Activated naive CD8-positive, alpha-beta T cell treated with anti-CD3 and anti-CD28 coated beads, Interleukin-2, amount 50 U/mL, for 16 hours (primary cell): ENCODE results near the gene MCM3.

Experiments used
- DNase-seq: peaks from one replicate; pipeline ENCODE4 v3.0.0-alpha.2; 2020; ENCODE audit warnings: low read depth, low spot score

MCM3 gene

DNA sequence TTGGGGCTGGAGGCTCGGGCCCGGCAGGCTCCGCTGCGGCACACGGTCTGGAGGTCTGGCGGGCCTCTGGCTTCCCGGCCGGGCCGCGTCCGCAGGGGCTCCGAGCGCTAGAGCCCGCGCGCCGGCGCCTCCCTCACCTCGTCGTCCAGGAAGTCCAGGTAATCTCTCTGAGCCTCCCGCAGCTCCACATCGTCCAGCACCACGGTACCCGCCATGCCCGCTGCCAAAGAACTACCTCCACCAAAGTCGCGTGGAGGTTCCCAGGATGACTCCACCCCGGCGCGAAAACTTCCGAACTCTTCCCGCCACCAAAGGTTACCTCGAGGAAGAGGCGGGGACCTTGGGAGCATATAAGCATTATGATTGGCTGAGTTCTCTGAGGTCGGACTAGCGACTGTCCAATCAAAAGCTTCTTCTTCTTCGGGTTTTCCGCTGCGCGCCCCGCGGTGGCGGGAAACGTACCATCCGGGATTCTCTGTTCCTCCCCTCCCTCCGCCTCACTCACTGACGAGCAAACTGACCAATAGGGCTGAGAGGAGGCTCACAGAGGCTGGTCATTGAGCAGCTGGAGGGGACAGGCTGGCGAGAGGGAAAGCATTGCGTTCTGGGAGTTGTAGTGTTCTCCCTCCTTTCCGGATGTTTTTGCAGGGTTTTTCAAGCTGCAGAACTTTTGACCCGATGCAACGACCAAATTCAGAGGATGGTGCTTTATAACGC, at the start of gene MCM3:
Gene MCM3, minus strand, starts transcription at position 283 of the 717 bp plus-strand sequence. Its CDS starts 68 bp downstream, at position 215.
- peak; percentile 88 for DNase-seq

DNA sequence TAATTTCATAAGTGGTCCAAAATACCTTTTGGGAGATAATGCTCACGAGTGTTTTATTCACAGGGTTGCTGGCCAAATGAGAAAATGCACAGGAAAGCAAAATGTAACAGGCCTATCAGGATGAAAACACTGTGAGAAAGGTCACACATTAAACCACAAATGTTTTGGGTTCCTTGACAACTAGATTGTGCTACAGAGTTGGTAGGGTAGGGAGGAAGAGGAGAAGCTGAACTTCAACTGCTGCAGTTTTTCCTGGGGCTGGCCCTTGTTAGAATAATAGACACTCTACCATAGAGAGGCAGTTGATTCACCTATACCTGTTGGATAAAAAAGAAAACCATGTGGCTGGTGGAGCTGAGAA, 49.3 kb upstream of the MCM3 start:
- DNase-seq = no peak

DNA sequence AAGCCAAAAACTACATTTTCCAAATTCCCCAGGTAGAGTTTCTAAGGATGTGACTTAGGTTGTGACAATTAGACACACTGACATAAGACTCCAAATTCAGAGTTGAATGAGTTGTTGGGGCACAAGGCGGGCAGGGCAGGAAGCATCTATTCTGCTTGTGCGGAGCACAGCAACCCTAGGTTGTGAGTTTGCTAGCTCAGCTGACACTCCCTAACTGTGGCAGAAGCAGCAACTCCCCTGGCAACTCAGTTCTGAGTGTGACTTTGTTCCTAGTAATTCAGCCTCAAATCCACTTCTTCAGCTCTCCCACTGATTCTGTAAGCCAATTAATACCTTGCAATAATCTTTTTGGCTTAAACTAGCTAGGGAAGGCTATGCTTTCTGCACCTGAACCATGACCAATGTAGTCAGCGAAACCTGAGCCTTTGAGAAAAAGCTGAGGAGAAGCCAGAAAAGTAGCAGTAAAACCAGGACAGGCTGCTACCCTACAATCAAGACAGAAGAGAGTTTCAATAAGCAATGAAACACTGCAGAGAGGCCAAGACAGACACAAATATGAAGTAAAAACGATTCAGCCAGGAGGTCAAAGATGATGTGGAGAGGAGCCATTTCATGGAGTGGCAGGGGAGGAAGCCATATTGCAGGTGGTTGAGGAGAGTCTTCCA, 47.4 kb upstream of the MCM3 start:
- DNase-seq = no peak

DNA sequence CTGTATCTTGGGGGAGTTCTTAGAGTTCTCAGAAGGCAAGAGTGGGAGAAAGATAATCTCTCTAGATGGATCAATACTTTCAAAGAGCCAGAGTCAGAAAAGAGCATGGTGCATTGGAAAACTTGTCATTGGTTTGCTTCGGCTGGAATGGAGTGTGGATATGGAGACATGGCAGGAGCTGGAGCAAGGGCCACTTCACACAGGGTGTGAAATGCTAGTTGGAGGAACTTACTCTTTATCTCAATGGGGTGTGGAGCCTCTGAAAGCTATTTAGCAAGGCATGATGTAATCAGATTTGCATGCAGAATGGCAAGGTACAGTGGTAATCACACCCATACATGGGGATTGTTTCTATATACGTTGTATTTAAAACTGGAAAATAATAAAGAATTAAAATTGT, 45.9 kb upstream of the MCM3 start:
- DNase-seq = no peak

DNA sequence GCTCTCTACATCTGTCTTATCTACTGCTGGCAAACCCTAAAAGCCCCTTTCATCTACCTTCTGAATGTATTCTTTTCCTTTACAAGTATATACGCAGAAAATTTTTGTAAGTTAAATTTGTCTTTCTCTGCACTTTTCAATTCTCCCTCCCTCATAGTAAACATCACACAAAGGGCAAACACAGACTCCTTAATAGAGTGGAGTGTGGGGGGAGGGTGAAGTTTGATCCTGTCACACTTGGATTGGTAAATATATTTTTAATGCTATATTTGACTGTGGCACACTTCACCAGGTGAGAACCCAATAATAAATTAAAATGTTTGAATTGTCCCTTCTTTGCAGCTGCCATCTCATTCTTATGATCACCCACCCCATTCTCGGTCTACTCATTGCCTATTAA, 44.2 kb upstream of the MCM3 start:
- no peak for DNase-seq

DNA sequence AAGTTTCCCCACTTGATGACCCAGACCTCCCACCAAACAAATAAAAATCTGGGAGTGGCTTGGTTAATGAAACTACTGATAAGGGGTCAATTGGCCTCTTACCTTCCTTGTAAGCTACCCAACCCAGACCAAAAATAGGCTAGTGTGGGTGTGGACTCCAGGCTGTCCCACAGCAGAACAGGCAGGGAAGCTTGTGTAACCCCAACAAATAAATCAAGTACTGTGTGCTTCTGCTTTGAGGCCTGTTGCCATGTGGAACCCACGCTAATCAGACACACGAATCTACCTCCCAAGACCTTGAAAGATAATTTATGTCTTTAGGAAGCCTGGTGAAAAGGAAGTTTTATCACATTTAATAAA, 43.7 kb upstream of the MCM3 start:
- no peak for DNase-seq

DNA sequence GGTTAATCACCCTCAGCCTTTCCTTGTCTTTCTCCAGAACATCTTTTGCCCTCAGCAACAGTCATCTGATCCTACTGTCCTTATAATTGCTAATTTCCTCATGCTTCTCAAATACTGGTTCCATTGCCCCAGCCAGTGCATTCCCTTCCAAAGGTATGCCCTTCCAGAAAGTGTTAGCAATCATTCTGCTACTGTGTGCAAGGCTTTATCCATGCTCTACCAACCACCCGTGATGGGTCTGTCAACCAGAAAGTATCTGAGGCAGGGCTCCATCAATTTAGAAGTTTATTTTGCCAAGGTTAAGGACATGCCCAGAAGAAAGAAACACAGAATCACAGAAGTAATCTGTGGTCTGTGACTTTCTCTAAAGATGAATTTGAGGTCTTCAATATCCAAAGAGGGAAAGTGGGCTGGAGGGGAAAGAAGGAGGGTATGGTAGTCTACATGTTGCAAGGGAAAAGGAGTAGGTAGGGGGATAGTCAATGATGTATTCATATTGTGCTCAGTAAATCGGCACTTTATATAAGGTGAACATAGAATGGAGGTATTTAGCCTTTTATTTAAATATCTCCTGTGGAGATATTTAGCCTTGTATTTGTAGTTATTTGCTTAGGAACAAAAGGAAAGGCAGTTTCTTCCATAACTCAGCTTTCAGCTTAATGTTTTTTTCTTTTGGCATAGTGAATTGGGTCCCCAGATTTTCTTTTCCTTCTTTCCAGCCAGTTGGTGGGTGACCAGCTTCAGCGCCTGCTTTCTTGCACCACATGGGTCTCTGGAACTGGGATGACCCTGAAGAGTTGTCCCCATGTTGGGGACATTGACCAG, 42.2 kb upstream of the MCM3 start:
- no peak for DNase-seq

DNA sequence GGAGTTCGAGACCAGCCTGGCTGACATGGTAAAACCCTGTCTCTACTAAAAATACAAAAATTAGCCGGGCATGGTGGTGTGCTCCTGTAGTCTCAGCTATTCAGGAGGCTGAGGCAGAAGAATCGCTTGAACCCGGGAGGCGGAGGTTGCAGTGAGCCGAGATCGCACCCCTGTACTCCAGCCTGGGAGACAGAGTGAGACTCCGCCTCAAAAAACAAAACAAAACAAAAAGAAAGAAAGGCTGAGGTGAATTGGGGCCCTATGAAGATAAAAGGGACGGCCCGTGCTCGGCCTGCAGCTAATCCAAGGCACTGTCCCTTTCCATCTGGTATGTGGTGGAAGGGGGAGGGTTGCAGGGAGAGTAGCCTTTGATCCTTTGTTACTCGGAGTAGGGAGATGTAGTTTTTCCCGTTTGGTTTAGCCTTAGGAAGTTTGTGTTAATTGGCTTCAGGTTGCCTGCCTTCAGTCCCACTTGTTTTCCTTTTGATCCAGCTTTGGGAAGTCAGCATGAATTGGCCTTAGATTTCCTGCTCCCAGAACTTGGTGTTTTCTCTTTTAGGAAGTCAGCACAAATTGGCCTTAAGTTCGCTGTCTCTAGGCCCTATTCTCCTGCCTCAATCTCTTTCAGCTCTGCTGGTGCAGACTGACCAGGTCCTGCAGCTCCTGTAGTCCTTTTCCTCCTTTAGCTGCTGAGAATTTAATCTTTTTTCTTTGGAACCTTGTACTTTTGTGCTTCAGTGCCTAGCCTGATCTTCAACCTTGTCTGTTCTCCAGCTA, 41.3 kb upstream of the MCM3 start:
- no peak for DNase-seq

DNA sequence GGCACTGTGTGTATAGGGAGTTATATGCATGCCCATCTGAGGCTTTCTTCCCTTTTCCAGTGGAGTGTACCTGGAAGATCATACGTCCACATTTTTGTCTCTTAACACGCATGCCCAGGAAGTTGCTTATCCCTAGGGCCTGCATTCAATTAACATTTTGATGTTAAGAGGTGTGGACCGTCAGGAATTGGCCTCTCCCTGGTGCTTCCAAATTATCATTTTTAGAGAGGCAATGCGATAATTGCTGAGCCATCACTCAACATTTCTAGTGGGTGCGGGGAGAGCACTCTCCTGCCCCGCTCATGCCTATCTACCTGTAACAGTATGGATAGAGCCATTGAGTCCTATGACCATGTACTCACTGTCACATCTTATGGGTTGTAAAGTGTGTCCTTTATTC, 39.6 kb upstream of the MCM3 start:
- no peak for DNase-seq

DNA sequence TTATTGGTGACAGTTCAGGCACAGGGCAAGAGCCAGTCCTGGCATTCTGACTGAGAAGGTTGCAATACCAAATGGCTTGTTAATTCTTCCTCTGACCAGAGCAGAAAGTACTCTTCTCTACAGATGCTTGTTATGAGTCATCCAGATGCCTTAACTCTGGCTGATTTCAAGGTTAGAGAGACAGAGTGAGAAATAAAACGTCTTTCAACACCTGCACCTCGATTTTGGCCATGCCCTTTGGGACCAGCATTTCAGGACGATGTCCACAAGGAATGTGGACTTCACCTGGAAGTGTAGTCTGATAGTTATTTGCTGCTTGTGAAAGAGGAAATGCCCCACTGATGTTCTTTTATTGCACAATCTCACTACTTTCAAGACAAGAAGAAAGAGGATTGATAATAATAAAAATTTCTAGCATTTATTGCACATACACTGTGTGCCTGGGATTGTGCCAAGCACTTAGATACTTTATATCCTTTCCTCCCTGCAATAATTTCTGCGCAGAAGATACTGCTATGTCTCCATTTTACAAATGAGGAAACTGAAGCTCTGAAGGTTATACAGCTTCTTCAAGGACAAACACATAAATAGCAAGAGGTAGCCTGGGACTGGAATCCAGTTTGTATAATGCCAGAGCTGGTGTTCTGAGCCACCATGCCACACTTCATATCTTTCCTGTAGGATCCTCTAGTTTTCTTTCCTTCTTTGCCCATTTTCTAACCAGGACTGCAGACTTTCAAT, 33.5 kb upstream of the MCM3 start:
- no peak for DNase-seq

DNA sequence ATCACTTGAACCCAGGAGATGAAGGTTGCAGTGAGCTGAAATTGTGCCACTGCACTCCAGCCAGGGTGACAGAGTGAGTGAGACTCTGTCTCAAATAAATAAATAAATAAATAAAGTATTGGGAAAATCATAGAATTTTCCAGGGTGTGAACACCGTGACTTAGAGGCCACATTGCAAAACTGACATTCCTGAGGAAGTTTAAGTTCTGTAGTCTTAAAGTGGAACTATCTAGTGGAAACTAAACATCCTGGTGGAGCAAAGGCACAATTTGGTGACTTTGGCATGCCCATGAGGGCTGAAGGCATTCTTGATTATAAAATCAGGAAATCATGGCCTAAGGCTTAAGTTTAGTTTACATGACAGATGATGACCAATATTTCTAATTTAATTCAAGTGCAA, 32.7 kb upstream of the MCM3 start:
- DNase-seq = no peak

DNA sequence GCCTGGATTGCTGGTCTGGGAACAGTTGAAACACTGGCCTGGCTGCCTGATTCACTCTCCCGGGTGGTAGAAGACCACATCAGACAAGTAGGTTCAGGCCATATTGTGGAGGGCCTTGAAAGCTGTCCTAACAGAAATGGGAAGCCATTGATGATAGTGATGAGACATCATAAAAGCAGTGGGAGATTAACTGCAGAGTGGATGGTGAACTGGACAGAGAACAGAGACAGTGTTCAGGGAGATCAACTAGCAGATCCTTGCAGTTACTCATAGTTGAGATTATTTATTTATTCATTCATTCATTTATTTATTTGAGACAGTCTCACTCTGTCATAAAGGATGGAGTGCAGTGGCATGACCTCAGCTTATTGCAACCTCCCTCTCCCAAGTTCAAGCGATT, 30.2 kb upstream of the MCM3 start:
- no peak for DNase-seq

DNA sequence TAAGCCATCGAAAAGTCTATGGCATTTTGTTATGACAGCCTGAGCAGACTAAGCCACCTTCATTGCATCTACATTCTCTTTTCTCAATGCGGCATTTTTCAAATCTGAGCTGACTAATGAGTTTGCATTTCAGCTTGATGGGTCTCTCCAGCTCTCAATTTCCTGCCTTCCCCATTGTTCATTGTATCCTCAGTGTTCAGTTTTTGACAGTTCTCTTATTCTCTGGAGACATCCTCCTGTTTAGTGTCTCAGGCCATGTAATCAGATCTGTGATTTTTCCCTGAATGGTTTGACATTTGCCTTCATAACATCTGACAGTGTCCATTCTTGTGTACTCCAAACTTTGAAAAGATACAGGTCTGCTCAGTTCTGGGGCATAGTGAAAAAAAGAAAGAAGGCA, 27.9 kb upstream of the MCM3 start:
- no peak for DNase-seq

DNA sequence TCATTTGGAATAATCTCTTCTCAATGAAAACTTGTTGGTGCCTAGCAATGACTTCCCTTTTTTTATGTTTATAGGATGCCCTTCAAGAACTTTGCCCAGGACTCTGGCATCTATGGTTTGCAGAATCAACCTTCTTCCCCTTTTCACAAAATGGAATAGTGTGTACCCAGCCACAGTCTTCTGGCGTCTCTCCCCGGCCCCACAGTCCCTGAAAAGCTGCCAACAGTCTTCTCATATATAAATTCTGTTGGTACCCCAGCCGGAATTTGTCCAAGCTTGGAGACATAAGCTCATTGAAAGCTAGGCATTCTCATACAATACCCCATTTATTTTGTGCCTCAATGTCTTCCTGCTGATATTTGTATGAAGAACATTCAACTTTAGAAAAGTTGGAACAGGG, 26.4 kb upstream of the MCM3 start:
- DNase-seq = no peak

DNA sequence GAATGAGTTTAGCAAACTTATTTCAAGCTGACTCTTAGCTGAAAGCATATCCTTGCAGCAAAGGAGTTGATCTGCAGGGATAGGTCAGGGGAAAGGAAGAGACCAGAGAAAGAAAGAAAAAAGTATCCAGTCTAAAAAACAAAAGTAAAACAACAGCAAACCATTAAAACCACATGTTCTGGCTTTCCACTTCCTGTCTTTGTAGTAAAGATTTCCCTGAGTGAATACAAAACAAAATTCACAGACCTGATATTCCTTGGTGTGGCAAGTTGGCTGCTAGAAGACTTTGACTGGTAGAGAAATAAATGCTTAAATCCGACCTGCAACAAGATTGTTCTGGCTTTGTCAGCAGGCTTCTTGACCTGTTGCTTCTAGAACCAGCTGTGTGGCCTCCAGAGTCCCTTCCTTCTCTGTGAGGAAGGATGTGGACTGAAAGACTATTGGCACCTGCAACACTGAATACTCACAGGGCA, 23.4 kb upstream of the MCM3 start:
- DNase-seq = no peak

DNA sequence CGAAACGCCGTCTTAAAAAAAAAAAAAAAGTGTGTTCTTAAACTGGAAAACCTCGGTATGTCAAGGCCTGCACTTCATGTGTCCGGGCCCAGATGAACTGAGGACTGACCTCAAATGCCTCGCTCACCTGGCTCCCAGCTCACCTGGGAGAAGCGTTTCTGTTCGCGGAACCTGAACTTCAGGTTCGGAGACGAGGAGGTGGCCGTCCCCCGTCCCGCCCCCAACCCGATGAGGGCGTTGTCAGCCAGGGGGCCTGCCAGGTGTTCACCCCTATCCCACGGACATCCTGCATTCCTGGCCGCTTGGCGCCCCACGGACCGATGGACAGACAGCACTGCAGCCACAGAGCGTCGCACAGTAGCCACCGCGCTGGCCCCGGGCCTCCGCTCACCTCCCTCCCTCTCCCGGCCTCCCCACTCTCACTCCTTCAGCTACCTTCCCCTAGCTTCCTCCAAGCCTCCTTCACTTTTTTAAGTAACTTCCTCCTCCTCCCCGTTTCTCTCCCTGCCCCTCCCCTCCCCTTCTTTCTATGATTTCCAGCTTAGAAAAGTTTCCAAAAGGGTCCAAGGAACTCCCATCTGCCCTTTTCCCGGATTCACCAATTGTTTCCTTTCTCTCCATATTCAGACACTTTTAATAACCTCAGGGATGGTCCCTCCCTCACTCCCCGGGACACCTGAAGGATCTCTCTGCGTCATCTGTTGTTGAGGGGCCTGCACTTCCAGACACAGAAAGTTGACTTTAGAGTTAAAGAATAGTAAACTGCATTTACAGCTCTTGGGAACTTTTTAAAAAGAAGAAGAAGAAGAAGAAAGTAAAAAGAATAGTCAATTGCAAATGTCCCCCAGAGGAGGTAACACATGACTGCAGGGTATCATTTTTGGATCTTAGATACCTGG, 22.7 kb upstream of the MCM3 start:
- DNase-seq = no peak

DNA sequence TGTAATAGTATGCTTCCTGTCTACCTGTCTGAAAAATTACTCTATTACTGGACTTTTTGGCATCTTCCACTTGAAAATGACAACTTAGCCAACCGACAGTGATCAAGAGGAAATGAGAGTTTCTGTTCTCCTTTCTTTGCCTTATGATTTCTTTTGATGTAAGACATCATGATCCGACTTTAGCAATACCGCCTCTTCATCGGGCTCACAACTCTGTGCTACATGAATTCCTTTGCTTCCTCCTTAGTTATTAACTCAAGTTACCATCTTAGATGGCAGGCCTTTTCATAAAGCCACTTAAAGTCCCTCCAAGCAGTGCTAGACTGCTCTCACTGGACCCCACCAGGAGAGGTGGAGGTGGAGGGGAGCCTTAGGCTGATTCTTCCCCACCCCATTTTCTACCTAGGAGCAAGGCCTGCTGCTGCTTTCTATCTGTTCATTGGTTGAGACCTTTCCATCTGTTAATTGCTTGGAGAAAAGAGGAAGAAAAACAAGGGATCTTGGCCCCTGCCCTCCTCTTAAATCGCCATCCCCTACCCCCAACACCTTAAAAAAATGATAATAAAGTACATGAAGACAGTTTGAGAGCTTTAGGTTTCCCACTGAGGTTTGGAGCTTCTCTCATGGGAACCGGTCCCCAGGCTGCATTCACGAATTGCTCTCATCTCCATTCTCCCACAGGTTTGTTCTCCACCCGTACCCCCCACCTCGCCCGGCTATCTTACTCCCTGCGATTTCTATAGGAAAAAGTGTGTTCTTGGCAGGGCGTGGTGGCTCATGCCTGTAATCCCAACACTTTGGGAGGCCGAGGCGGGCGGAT, 21.6 kb upstream of the MCM3 start:
- DNase-seq = no peak

DNA sequence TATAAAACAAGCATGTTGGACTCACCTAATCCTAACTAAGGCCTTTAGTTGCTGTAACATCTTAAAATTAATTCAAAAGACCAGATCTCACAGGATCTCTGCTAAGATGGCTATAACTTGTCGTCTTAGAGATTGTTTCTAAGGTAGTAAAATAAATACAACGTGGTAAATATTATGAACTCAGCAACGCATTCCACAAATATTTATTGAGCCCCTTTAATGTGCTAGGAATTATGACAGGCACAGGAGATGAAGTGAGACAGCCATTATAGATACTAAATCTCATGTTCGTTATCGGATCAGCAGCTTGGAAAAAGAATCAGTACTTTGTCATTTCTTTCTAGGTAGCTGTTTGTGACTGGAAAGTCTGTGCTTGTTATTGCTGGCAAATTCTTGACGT, 20.9 kb upstream of the MCM3 start:
- no peak for DNase-seq

DNA sequence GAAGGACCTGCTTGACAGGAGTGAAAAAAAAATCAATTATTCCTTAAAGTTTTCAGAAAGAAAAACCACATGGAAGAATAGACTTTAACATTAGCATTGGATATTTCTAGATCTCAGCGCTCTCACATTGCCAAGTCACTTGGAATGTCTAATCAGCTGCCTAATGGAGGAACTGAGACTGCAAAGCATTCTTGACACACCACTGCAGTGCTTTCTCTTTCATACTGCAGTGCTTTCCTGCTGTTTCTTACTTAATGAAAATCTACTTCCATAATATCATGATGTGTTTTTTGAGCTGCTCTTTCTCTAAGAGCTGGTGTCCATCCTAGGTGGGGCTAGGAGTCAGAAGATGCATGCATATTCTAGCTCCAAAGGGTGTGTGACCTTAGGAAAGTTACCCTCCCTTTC, 20.4 kb upstream of the MCM3 start:
- DNase-seq = no peak
